Urinary bladder (tissue), 4 donors: ENCODE results near the gene TELO2. TPM values are rescaled to one million over a fixed set of nuclear protein-coding genes. Genes with fewer than 3 reads are reported as not detected.

Source experiments
- DNase-seq: peaks from one replicate; pipeline ENCODE4 v3.0.0-alpha.2; 2015; ENCODE audit errors: extremely low spot score
- H3K27ac ChIP-seq: one replicate; pipeline ENCODE4 v1.5.1; 2013; ENCODE audit warnings: low read depth, mild to moderate bottlenecking, moderate library complexity
- H3K36me3 ChIP-seq: one replicate; pipeline ENCODE4 v1.6.1; 2013; ENCODE audit warnings: mild to moderate bottlenecking, moderate library complexity; ENCODE audit not compliant: insufficient read depth
- H3K4me1 ChIP-seq: one replicate; pipeline ENCODE4 v1.6.1; 2013; ENCODE audit warnings: mild to moderate bottlenecking, moderate library complexity; ENCODE audit not compliant: insufficient read depth
- H3K4me3 ChIP-seq: one replicate; pipeline ENCODE4 v1.5.1; 2013; ENCODE audit warnings: low read depth, low read length
- WGBS: extraction: QIAGEN DNeasy Blood & Tissue Kit; methylation state at CpG from one replicate; pipeline ENCODE4 v1.1.7; 2013; 5-methylcytosine and 5-hydroxymethylcytosine counted together
- polyA plus RNA-seq: library from polyadenylated mRNA; stranded (reverse); fragments of 200-250 nt; gene quantifications from one replicate; pipeline ENCODE4 v1.2.3, GENCODE V29; 2013
- total RNA-seq: library from RNA; depleted of rRNA; stranded (reverse); fragments of >200 nt; gene quantifications from one replicate; pipeline ENCODE4 v1.2.3, GENCODE V29; 2014
- donor health status: healthy with polysubstance abuse.
- donor health status: healthy.

The TELO2 gene
- total and polyA plus RNA-seq, 2 donors, result 10.6 to 39.7 TPM

- Histone ChIP-seq H3K4me1 (no peaks in the 10 kb centered on the region), H3K27ac (no peak overlapping the region), H3K4me3 (no peak overlapping the region), H3K36me3 (peaks cover 9% of the 10 kb centered on the region)
- DNase-seq, result no peak
- 96% methylated on average over 42 of the region's 42 CpGs for WGBS
These were observed 9.2 kb downstream of the TELO2 start for GRCh38 chr16:1502092-1503004.

GRCh38 chr16:1503110-1503955 lies 10.2 kb downstream of the TELO2 start:
- H3K36me3 ChIP-seq, result peaks cover 9% of the 10 kb centered on the region
- no peaks in the 10 kb centered on the region for H3K4me1 ChIP-seq
- no peak overlapping the region for H3K4me3 ChIP-seq
- 97% methylated on average over 37 of the region's 37 CpGs for WGBS
- H3K27ac ChIP-seq, result no peak overlapping the region
- no peak for DNase-seq

- Histone ChIP-seq H3K36me3 (peaks cover 6% of the 10 kb centered on the region), H3K4me1 (no peaks in the 10 kb centered on the region), H3K4me3 (no peak overlapping the region), H3K27ac (no peak overlapping the region)
- WGBS, result 94% methylated on average over 37 of the region's 37 CpGs
- no peak for DNase-seq
These were observed 12.1 kb downstream of the TELO2 start for GRCh38 chr16:1505073-1505844.

GRCh38 chr16:1505912-1506311 lies 12.8 kb downstream of the TELO2 start:
- DNase-seq, result no peak
- Histone ChIP-seq H3K4me3 (no peak overlapping the region), H3K36me3 (peaks cover 5% of the 10 kb centered on the region), H3K27ac (no peak overlapping the region), H3K4me1 (no peaks in the 10 kb centered on the region)
- WGBS, result 91% methylated on average over 22 of the region's 22 CpGs

- DNase-seq, result no peak
- Histone ChIP-seq H3K4me1 (no peaks in the 10 kb centered on the region), H3K36me3 (peaks cover 5% of the 10 kb centered on the region), H3K27ac (no peak overlapping the region), H3K4me3 (no peak overlapping the region)
- WGBS, result 90% methylated on average over 37 of the region's 37 CpGs
These were observed 13.5 kb downstream of the TELO2 start for GRCh38 chr16:1506494-1507213.

GRCh38 chr16:1508494-1509187 lies 15.5 kb downstream of the TELO2 start:
- WGBS, result 80% methylated on average over 24 of the region's 24 CpGs
- no peaks in the 10 kb centered on the region for H3K36me3 ChIP-seq
- no peak overlapping the region for H3K27ac ChIP-seq
- no peak for DNase-seq
- H3K4me3 ChIP-seq, result no peak overlapping the region
- H3K4me1 ChIP-seq, result no peaks in the 10 kb centered on the region

- Histone ChIP-seq H3K4me1 (no peaks in the 10 kb centered on the region), H3K36me3 (no peaks in the 10 kb centered on the region), H3K27ac (no peak overlapping the region), H3K4me3 (no peak overlapping the region)
- 79% methylated on average over 44 of the region's 44 CpGs for WGBS
- no peak for DNase-seq
These were observed 16.4 kb downstream of the TELO2 start for GRCh38 chr16:1509307-1510221.

GRCh38 chr16:1510272-1510671 lies 17.1 kb downstream of the TELO2 start:
- Histone ChIP-seq H3K36me3 (no peaks in the 10 kb centered on the region), H3K27ac (no peak overlapping the region)
- WGBS, result 85% methylated on average over 10 of the region's 10 CpGs

GRCh38 chr16:1510941-1511351 lies 17.8 kb downstream of the TELO2 start:
- 89% methylated on average over 26 of the region's 26 CpGs for WGBS
- H3K4me3 ChIP-seq, result no peak overlapping the region
- no peak overlapping the region for H3K27ac ChIP-seq
- no peaks in the 10 kb centered on the region for H3K4me1 ChIP-seq
- no peaks in the 10 kb centered on the region for H3K36me3 ChIP-seq
- no peak for DNase-seq

More at GRCh38 chr16:1510272-1510671, 17.1 kb downstream of the TELO2 start:
- Histone ChIP-seq H3K4me3 (no peak overlapping the region), H3K4me1 (no peaks in the 10 kb centered on the region)
- DNase-seq, result no peak

GRCh38 chr16:1511662-1512569 lies 18.8 kb downstream of the TELO2 start:
- no peaks in the 10 kb centered on the region for H3K36me3 ChIP-seq
- no peak for DNase-seq
- no peak overlapping the region for H3K4me3 ChIP-seq
- H3K27ac ChIP-seq, result no peak overlapping the region
- no peaks in the 10 kb centered on the region for H3K4me1 ChIP-seq
- 82% methylated on average over 30 of the region's 30 CpGs for WGBS

- no peak for DNase-seq
- WGBS, result 85% methylated on average over 15 of the region's 15 CpGs
- Histone ChIP-seq H3K36me3 (no peaks in the 10 kb centered on the region), H3K4me3 (no peak overlapping the region), H3K27ac (no peak overlapping the region), H3K4me1 (no peaks in the 10 kb centered on the region)
These were observed 19.6 kb downstream of the TELO2 start for GRCh38 chr16:1512774-1513173.
